Endothelial cell of umbilical vein (primary cell): Measurements from ENCODE around the gene TRAPPC13.

ENCODE experiments used
- CTCF ChIP-seq, 2 donors: IDR thresholded peaks; 1 replicate in 1 of 2; 2 replicates in 1 of 2; pipeline ENCODE4 v1.5.1; 2011; ENCODE audit warnings: low read length in 2 of 2, mild to moderate bottlenecking in 2 of 2, moderate library complexity in 2 of 2, control low read depth in 1 of 2, inconsistent platforms in 1 of 2, low read depth in 1 of 2; ENCODE audit not compliant: insufficient read depth in 1 of 2; ENCODE audit errors: extremely low read depth in 1 of 2
- MYC ChIP-seq: IDR thresholded peaks from one replicate; pipeline ENCODE4 v1.6.1; 2011; ENCODE audit warnings: mild to moderate bottlenecking, low read depth, low read length

GRCh38 chr5:65708145-65708544, 83.3 kb downstream of the TRAPPC13 start:
- no peak for TF ChIP-seq MYC
- TF ChIP-seq CTCF (IDR thresholded peaks at IDR 0.05; ENCODE audit: extremely low read depth in 1 of 2, insufficient read depth in 1 of 2, low read depth in 1 of 2, low read length in 2 of 2): no peak
